ENCODE data around the gene AGAP1. TPM values are rescaled to one million over a fixed set of nuclear protein-coding genes. Genes with fewer than 3 reads are reported as not detected.

Gene AGAP1
- total RNA-seq, 1 experiment from 2014 or later = 25.8 TPM

DNA sequence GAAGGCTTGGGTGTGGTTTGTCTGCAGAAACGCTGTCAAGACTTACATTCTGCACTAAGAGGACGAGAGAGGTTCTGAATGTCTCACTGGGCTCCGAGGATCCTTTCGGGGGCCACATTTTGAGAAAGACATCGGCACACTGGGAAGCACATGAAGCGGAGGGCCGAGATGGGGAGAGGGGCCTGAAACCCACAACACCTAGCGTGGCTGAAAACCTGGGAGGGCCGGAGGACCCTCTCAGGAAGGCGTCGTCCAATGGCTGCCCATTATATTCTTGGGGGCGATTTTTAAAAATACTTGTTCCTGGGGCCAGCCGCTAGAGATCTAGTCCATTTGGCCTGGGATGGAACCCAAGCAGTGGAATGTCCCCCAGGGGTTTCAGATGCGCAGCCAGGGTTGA is 444.8 kb downstream of the AGAP1 start:
- Histone ChIP-seq H2AK5ac (ENCODE audit: insufficient read length, low read length) (no peak overlapping the region), H3K4me2 (ENCODE audit: insufficient read depth, insufficient read length, low read length) (no peak overlapping the region), H3K4ac (ENCODE audit: low read depth, low read length) (no peak overlapping the region), H3K23me2 (ENCODE audit: insufficient read length, low read depth, low read length, poor library complexity, severe bottlenecking) (no peaks in the 10 kb centered on the region), H4K5ac (ENCODE audit: insufficient read length, low read depth, low read length) (no peak overlapping the region), H2BK20ac (ENCODE audit: low read depth, low read length, poor library complexity, severe bottlenecking) (no peak overlapping the region), H3K56ac (ENCODE audit: insufficient read length, low read depth, low read length) (no peak overlapping the region), H3K9me3 (ENCODE audit: control insufficient read depth, low read depth, low read length) (no peaks in the 10 kb centered on the region), H3K4me1 (ENCODE audit: insufficient read depth, low read length) (no peaks in the 10 kb centered on the region), H2BK5ac (ENCODE audit: insufficient read length, low read length) (no peak overlapping the region), H2BK120ac (ENCODE audit: low read depth, low read length, poor library complexity, severe bottlenecking) (no peak overlapping the region), H3T11ph (ENCODE audit: low read length) (no peak overlapping the region), H2BK15ac (ENCODE audit: low read depth, low read length) (no peak overlapping the region), H3K9ac (ENCODE audit: extremely low read depth, insufficient read length, low read length) (no peak overlapping the region), H2BK12ac (ENCODE audit: insufficient read length, low read depth, low read length) (no peak overlapping the region), H4K20me1 (ENCODE audit: control insufficient read depth, insufficient read depth, insufficient read length) (no peaks in the 10 kb centered on the region), H3K79me2 (ENCODE audit: insufficient read depth, low read length) (no peaks in the 10 kb centered on the region), H3K27ac (ENCODE audit: insufficient read length, low read depth, low read length) (no peak overlapping the region), H3K27me3 (ENCODE audit: insufficient read depth, low read length) (no peaks in the 10 kb centered on the region), H3K14ac (ENCODE audit: insufficient read depth, low read length) (no peak overlapping the region), H3K79me1 (ENCODE audit: insufficient read depth, low read depth, low read length, poor library complexity, severe bottlenecking) (no peaks in the 10 kb centered on the region), H3K18ac (ENCODE audit: insufficient read length, low read depth, low read length) (no peak overlapping the region), H4K8ac (replicated peaks; ENCODE audit: insufficient read length, low read depth, low read length) (no peak overlapping the region), H4K91ac (ENCODE audit: insufficient read length, low read depth, low read length) (no peak overlapping the region), H2AFZ (ENCODE audit: low read length) (no peak overlapping the region), H3K23ac (ENCODE audit: insufficient read length, low read depth, low read length) (no peak overlapping the region)
- Mint-ChIP-seq H3K4me1 (peaks cover 2 to 10% of the 10 kb centered on the region in 2 experiments), H3K9me3 (peaks cover 4 to 5% of the 10 kb centered on the region in 2 experiments; a peak in 3 of 5 replicates), H3K27ac (no peak overlapping the region), H3K27me3 (ENCODE audit: low read depth) (no peaks in the 10 kb centered on the region), H3K4me3 (no peak overlapping the region), H3K36me3 (ENCODE audit: insufficient read depth in 1 of 3, low read depth in 3 of 3) (peaks cover 6 to 24% (median 14%) of the 10 kb centered on the region in 3 experiments)
- WGBS (ENCODE audit: extremely low coverage, insufficient read length, low lambda C conversion rate) = no CpG with 5 or more reads among the region's 14 CpGs
- no peak for DNase-seq
- TF ChIP-seq CTCF (conservative IDR thresholded peaks at IDR 0.05) = no peak

All from H9 (cell line).